Transverse colon (tissue), 4 donors: ENCODE data around the gene SLC35F5.

Experiments used
- CTCF ChIP-seq, 5 experiments: fragments of 200-600 bp in 3 of 5; fragments of 450-650 bp in 2 of 5; sonication (generic) in 3 of 5; IDR thresholded peaks; 1 replicate in 2 of 5; 2 replicates in 3 of 5; pipeline ENCODE4 v1.5.1; 2016 to 2017; ENCODE audit warnings: antibody characterized with exemption in 5 of 5, inconsistent platforms in 3 of 5, mild to moderate bottlenecking in 2 of 5, moderate library complexity in 1 of 5
- POLR2A ChIP-seq: fragments of 450-650 bp; IDR thresholded peaks from one replicate; pipeline ENCODE4 v1.6.1; 2016; ENCODE audit warnings: antibody characterized with exemption, mild to moderate bottlenecking, moderate library complexity
- POLR2AphosphoS5 ChIP-seq, 3 donors: sonication (generic); formaldehyde crosslinking; IDR thresholded peaks; one replicate each; pipeline ENCODE4 v1.6.1; 2016; ENCODE audit warnings: antibody characterized with exemption in 3 of 3

- TF ChIP-seq CTCF (IDR thresholded peaks at IDR 0.05), result no peak
- TF ChIP-seq POLR2AphosphoS5 (IDR thresholded peaks at IDR 0.05), result no peak
- no peak for TF ChIP-seq POLR2A
These were observed 40.2 kb downstream of the SLC35F5 start for GRCh38 chr2:113716291-113716690.
